AG08396 (cell line): Measurements from ENCODE around the gene OR52R1.
"Not testable (repeated sequence)": the region's sequence is repeated elsewhere in the genome, so short reads cannot be mapped to it uniquely, and the experiment has no call there.

Source experiments
- DNase-seq: peaks from one replicate; pipeline ENCODE4 v3.0.0; 2012; ENCODE audit warnings: low spot score, mixed read lengths

Gene OR52R1

DNA sequence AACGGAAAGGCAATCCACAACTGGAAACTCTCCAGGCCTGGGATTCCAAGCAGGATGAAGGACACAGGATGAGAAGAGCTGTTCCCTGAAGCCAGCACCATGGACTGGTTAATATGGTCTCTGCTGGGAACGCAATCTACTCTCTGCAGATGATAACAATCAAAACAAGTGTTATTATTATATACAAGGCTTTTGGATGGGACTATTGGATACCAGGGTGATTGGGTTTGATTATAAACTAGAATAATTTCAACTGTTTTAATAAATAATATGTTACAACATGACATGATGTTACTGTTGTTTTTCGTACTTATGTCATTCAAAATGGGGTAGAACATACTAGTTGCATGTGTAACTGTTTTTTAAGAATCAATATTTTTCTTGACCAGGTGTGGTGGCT lies at the start of gene OR52R1:
Gene OR52R1, minus strand, starts transcription at position 101 of the 400 bp plus-strand sequence. Its CDS starts 0 bp downstream, at position 101.
- no peak for DNase-seq

DNA sequence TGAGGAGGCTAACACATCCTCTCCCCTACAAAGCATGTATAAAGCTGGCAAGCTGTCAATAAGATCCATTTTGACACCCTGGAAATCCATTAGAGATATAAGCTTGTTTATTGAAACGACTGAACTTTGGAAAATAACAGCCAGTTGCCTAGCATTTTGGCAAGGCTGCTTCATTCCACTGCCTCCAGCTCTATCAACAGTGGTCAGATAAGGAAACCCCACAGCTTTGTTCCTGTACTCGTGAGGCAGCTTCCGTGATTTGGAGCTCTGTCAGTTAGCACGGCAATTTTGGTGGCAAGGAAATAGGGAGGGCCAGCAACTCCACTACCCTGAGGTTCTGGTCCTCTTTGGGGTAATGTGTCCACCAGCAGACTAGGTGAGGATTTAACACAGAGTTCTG lies 46.9 kb upstream of the OR52R1 start:
- DNase-seq, result peak; percentile 18

DNA sequence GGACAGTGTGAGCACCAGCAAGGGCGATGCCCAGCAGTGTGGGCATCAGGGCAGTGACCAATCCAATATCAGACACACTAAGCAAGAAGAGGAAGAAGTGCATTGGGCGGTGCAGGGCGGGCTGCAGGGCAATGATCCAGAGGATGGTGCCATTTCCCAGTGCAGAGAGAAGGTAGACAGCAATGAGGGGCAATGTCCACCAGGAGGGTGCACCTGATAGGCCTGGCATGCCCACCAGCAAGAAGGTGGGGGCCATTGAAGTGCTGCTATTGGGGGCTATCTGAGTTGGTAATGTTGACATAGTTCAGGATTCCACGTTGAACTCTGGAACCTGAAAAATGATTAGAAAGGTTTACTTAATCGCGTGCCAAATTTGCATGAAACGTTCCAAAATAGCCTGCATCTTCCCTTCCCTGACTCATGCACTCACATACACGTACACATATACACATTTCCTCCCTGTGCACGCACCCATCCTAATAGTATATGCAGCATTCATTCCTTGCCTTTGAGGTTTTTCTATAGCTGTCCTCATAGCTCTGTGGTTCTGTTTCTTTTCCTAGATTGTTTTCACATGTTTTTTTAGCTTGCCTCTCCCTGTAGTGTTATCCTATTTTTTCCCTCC lies 44.8 kb upstream of the OR52R1 start, which contains the start of gene OR51S1:
Gene OR51S1, minus strand, starts transcription at position 301 of the 625 bp plus-strand sequence. Its CDS starts 0 bp downstream, at position 301.
- DNase-seq, result no peak

GRCh38 chr11:4839851-4840549 lies 35.8 kb upstream of the OR52R1 start:
- no peak for DNase-seq

DNA sequence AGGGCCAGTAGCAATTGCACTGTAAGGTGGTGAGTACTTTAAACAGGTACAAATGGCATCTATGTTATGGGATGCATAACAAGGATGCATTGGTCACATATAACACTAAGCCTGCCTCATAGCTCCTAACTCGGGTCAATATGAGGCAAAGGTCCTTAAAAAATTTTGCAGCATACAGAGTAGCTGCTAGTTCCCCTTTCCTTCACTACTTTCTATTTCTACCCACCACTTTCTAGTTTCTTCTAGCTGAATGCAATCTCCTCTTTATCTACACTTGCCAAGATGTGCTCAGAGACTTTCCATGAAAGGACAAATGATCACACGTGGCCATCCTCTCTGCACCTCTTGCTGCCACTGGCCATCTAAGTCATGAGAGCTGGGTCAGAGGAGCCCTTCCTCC lies 26.7 kb upstream of the OR52R1 start:
- DNase-seq, result no peak

DNA sequence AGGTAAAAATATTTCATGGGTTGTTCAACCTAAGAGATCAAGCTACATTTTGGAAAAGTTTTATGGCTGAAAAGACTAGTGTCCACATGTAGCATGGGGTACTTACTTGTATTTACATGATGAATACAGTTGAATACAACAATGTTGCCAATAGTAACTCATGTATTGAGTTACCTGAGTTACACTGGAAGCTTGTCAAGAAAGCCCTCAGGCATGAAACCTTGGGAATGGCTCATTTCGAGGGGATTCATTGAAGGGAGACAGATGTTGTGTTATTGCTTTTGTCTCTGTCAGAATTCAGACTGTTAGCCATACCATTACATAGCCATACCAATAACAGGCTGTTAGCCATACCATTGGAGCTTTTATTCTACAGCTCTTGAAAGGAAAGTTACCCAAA lies 26.2 kb upstream of the OR52R1 start:
- DNase-seq, result no peak

GRCh38 chr11:4826425-4826824 lies 22.2 kb upstream of the OR52R1 start:
- no peak for DNase-seq

DNA sequence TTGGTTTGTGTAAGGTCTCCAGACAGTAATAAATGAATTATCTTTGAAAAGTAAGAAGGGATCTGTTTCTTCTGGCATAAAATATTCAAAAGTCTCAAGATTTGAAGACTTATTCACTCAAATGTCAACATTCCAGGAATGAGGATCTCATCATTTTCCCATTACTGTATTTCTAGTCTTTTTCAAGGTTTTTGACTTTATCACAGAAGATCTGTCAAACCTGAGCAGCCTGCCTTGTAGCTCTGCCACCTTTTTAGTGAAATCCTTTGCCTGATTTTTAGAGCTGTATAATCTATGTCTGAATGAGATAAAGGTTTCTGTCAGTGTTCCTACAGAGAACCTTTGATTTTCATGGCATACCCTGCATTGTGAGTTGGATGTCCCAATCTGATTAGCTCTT lies 21.0 kb upstream of the OR52R1 start:
- DNase-seq, result no peak

DNA sequence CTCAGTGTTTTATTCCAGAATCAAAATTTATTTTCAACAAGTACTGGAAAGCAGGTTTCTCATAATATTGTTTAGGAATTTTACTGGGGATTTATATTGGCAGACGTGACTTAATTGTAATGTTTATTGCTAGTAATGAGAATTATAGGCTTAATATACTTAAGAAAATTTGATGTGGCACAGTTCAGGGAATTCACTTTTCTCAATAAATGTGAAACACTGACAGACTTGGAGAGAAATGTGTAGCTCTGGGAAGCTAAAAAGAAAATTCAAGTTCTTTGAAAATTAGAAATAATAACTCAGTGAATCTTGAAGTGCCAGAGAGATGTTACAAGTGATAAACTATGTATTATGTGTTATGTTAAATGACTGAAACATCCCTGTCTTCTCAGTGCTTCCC lies 16.8 kb upstream of the OR52R1 start, which contains the start of gene OR51F2:
Gene OR51F2, plus strand, starts transcription at position 301 of the 400 bp plus-strand sequence. CDS start 101 bp downstream, outside the sequence.
- no peak for DNase-seq

DNA sequence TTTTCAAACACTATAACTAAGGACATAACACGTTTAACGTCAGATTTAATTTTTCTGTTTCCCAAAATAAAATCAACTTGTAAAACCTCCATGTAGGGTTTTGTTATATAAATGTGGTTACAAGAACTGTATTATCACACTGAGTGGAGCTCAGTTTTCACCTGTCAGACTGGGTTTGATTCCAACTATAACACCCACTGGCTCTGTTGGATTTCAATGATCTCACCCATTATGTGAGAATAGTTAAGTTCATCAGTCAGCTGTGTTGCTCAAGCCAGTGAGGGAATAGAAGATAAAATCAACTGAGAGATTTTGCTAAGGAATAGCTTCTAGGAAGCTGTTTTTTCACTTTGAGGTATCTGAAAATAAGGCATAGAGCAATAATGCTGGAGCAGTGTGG lies 5.1 kb upstream of the OR52R1 start:
- no peak for DNase-seq

- DNase-seq, result no peak
Measured at GRCh38 chr11:4808476-4808875, 4.3 kb upstream of the OR52R1 start.

GRCh38 chr11:4801316-4801715 lies 2.9 kb downstream of the OR52R1 start:
- not testable (repeated sequence) for DNase-seq

- no peak for DNase-seq
Measured at GRCh38 chr11:4798427-4799183, 5.6 kb downstream of the OR52R1 start.

GRCh38 chr11:4797206-4797605 lies 7.0 kb downstream of the OR52R1 start:
- no peak for DNase-seq

- DNase-seq, result no peak
Measured at GRCh38 chr11:4782454-4782853, 21.7 kb downstream of the OR52R1 start.

GRCh38 chr11:4769838-4770237 lies 34.3 kb downstream of the OR52R1 start, which contains the start of gene OR51F1:
Gene OR51F1 (minus strand): TSS chr11:4769938. CDS start chr11:4769938, 0 bp downstream.
- DNase-seq, result no peak

GRCh38 chr11:4768094-4768493 lies 36.1 kb downstream of the OR52R1 start:
- no peak for DNase-seq

DNA sequence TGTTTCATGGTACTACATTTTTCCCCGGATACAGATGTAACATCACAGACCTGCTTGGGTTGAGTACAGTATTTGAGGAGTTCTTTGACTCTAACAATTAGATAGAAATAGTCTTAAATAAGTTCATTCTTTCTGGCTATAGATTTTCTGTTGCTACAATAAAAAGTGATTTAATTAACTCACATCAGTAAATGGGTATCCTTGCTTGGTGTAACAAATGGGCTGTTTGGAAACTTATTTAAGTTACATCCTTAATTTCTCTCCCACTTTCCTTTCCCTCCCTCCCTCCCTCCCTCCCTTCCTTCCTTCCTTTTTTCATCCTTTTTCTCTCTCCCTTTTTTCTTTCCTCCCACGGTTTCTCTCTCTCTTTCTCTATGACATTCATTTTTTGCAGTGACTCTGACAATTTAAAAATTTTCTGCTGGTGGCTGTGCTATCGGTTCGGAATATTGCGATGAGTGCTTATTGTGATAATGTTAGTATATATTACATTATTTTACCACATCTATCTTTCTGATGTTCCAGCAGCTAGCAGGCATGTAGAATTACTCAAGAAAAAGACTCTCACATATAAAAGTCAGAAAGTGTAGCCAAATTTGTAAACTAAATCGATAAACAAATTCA lies 37.6 kb downstream of the OR52R1 start:
- no peak for DNase-seq

DNA sequence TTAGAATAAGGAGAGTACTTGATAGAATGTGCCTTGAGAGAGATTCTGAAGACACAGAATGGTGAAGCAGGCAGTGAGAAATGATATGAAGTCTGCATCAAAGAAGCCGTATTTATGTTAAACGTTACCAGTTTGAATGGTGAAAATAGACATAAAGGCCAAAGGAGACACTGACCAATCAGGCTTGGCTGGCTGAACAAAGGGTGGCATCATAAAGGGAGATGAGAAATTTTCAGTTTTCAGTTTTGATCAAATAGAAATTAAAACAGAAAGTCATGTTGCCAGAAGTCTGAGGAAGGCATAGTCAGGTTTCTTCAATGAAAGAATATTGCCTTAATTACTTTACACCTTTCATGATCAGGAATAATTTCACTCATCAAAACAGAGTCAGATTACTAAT lies 41.1 kb downstream of the OR52R1 start:
- DNase-seq, result no peak
